Measurements from ENCODE around the gene NANOS3. TPM values are rescaled to one million over a fixed set of nuclear protein-coding genes. Genes with fewer than 3 reads are reported as not detected.

The NANOS3 gene
- total RNA-seq, 2 donors from 2014 or later, result 1.5 TPM; not detected in 1

DNA sequence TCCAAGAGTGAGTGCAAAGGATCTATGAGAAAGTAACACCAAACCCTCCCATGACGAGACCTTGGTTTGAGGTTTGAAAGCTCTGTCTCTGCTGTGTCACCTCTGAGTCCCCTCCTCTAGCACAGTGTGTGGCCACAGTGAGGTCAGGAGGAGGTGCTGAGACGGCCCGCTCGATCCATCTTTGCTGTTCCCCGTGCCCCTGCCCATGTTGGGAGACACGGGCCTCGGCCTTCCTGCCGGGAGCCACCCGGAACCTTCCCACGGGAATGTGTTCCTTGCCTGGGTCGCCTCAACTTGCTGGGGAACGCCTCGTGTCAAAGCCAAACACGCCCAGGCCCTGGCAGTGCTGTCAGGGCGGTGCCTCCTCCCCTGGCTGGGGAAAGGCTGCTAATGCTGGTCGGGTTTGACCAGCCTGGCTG is 10.1 kb downstream of the NANOS3 start:
- Histone ChIP-seq H3K27ac (peak overlapping the region; percentile 30 to 52), H3K4me3 (no peak overlapping the region), H3K9me3 (no peaks in the 10 kb centered on the region), H3K36me3 (no peaks in the 10 kb centered on the region), H3K27me3 (replicated peaks; ENCODE audit: insufficient read depth) (no peaks in the 10 kb centered on the region), H3K4me1 (replicated peaks) (peaks cover 2% of the 10 kb centered on the region)
- TF ChIP-seq CTCF (IDR thresholded peaks at IDR 0.05) (no peak), POLR2AphosphoS5 (IDR thresholded peaks at IDR 0.05) (peak; percentile 70), POLR2A (IDR thresholded peaks at IDR 0.05) (peak; percentile 48)
- WGBS, result 30% methylated on average over 16 of the region's 16 CpGs
- peak; percentile 76 for DNase-seq (ENCODE audit: low spot score)
- intact Hi-C loops (cut with DNase I), result no loop called here

GRCh38 chr19:13887517-13887916 is 10.6 kb downstream of the NANOS3 start:
- no peaks in the 10 kb centered on the region for H3K36me3 ChIP-seq
- intact Hi-C loops (cut with DNase I), result no loop called here
- H3K27me3 ChIP-seq (replicated peaks; ENCODE audit: insufficient read depth), result no peaks in the 10 kb centered on the region
- WGBS, result 32% methylated on average over 5 of the region's 5 CpGs
- H3K27ac ChIP-seq, result peak overlapping the region; percentile 30 to 52
- H3K9me3 ChIP-seq, result no peaks in the 10 kb centered on the region
- peaks cover 2% of the 10 kb centered on the region for H3K4me1 ChIP-seq (replicated peaks)
- no peak for DNase-seq (ENCODE audit: low spot score)
- H3K4me3 ChIP-seq, result no peak overlapping the region
- TF ChIP-seq CTCF (IDR thresholded peaks at IDR 0.05) (no peak), POLR2A (IDR thresholded peaks at IDR 0.05) (no peak), POLR2AphosphoS5 (IDR thresholded peaks at IDR 0.05) (no peak)

GRCh38 chr19:13888281-13888680 is 11.3 kb downstream of the NANOS3 start:
- Histone ChIP-seq H3K4me3 (no peak overlapping the region), H3K4me1 (replicated peaks) (peaks cover 2% of the 10 kb centered on the region), H3K9me3 (no peaks in the 10 kb centered on the region), H3K27me3 (replicated peaks; ENCODE audit: insufficient read depth) (no peaks in the 10 kb centered on the region), H3K36me3 (no peaks in the 10 kb centered on the region), H3K27ac (peak overlapping the region in 1 of 2 donors; percentile 45)
- DNase-seq (ENCODE audit: low spot score), result no peak
- TF ChIP-seq CTCF (IDR thresholded peaks at IDR 0.05) (no peak), POLR2A (IDR thresholded peaks at IDR 0.05) (no peak), POLR2AphosphoS5 (IDR thresholded peaks at IDR 0.05) (no peak)
- 55% methylated on average over 16 of the region's 16 CpGs for WGBS
- intact Hi-C loops (cut with DNase I), result no loop called here

DNA sequence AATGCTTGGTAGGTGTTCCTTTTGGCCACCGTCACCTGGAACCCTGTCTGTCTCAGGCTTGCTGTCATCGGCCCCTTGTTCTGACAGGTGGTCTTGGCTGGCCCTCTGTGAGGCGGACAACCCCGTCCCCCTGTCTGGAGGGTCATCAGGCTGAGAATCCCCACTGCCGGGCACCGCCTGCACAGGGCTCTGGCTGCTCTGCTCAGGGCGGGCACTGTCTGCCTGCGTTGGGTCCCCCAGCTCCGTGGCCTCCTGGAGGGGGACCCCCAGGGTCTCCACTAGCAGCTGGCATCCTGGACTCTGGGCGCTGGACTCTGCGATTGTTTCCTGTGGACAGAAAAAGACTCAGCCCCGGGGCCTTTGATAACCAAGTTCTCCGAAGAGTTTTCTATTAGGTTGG is 13.2 kb downstream of the NANOS3 start:
- WGBS, result 92% methylated on average over 13 of the region's 13 CpGs
- no peak for DNase-seq (ENCODE audit: low spot score)
- TF ChIP-seq POLR2AphosphoS5 (IDR thresholded peaks at IDR 0.05) (no peak), CTCF (IDR thresholded peaks at IDR 0.05) (no peak), POLR2A (IDR thresholded peaks at IDR 0.05) (no peak)
- H3K36me3 ChIP-seq, result no peaks in the 10 kb centered on the region
- no peaks in the 10 kb centered on the region for H3K9me3 ChIP-seq
- no peaks in the 10 kb centered on the region for H3K4me1 ChIP-seq (replicated peaks)
- intact Hi-C loops (cut with DNase I), result no loop called here
- H3K27me3 ChIP-seq (replicated peaks; ENCODE audit: insufficient read depth), result no peaks in the 10 kb centered on the region
- H3K27ac ChIP-seq, result no peak overlapping the region
- H3K4me3 ChIP-seq, result no peak overlapping the region

DNA sequence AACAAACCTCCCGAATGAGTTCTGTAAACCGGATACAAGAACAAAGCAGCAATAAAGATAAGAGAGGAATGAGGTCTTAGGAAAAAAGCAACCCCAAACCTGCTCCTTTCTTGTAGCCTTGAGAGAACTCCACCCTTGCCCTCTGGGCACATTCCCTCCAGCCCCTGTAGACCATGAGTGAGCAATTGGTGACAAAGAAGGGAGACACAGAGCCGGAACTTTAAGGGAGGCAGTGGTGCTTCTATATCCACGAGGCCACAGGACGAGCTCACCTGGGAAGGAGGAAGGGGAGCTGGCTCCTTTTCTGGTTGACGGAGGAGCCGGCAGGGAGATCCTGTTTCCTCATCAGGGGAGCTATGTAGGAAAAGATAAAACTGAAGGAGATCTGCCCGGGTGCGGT is 15.9 kb downstream of the NANOS3 start:
- no peaks in the 10 kb centered on the region for H3K36me3 ChIP-seq
- H3K9me3 ChIP-seq, result no peaks in the 10 kb centered on the region
- H3K4me3 ChIP-seq, result no peak overlapping the region
- no peaks in the 10 kb centered on the region for H3K27me3 ChIP-seq (replicated peaks; ENCODE audit: insufficient read depth)
- no peak for DNase-seq (ENCODE audit: low spot score)
- 62% methylated on average over 9 of the region's 9 CpGs for WGBS
- TF ChIP-seq POLR2A (IDR thresholded peaks at IDR 0.05) (no peak), CTCF (IDR thresholded peaks at IDR 0.05) (no peak), POLR2AphosphoS5 (IDR thresholded peaks at IDR 0.05) (no peak)
- no peak overlapping the region for H3K27ac ChIP-seq
- intact Hi-C loops (cut with DNase I), result no loop called here
- no peaks in the 10 kb centered on the region for H3K4me1 ChIP-seq (replicated peaks)

All from prostate gland (tissue), 2 donors.